GM21576 (cell line): ENCODE results near the gene CPT1C.
"Not testable (repeated sequence)": the region's sequence is repeated elsewhere in the genome, so short reads cannot be mapped to it uniquely, and the experiment has no call there.

ENCODE experiments used
- ATAC-seq: cut with Tn5 transposase; IDR thresholded peaks from one replicate; pipeline ENCODE4 v1.9.1; 2021; ENCODE audit warnings: mild to moderate bottlenecking, moderate library complexity; ENCODE audit not compliant: unreplicated experiment

The CPT1C gene

GRCh38 chr19:49700563-49700962 is 9.6 kb downstream of the CPT1C start:
- no peak for ATAC-seq

GRCh38 chr19:49701271-49701786 is 10.4 kb downstream of the CPT1C start:
- ATAC-seq: no peak

DNA sequence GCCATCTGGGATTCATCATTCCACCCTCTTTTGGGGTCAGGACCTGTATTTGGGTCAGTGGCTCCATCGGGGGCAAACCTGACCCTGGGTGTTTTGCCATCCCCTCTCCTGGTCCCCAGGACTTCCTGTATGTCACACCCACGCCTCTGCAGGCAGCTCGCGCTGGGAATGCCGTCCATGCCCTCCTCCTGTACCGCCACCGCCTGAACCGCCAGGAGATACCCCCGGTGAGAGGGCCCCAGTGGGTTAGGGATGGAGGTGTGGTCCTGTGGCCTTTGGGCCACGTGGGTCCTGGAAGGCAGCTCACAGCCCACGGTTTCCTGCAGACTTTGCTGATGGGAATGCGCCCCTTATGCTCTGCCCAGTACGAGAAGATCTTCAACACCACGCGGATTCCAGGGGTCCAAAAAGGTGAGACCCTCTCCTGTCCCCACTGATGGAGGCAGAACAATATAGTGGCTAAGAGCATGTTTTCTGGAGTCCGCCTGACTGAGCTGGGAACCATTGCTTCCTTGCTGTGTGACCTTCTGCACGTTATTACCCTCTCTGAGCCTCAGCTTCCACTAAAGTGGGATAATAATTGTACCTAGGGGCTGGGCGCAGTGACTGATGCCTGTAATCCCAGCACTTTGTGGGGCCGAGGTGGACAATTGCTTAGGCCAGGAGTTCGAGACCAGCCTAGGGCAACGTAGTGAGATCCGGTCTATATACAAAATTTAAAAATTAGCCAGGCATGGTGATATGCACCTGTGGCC is 14.1 kb downstream of the CPT1C start:
- ATAC-seq: no peak

DNA sequence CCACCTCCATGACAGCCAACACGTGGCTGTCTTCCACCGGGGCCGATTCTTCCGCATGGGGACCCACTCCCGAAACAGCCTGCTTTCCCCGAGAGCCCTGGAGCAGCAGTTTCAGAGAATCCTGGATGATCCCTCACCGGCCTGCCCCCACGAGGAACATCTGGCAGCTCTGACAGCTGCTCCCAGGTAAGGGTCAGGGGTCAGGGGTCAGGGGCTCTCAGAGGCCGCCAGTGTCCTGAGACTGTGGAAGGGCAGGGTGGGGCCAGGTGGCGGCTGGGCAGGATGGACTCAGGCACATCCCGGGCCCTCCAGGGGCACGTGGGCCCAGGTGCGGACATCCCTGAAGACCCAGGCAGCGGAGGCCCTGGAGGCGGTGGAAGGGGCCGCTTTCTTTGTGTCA is 15.0 kb downstream of the CPT1C start:
- no peak for ATAC-seq

- ATAC-seq: no peak
These were observed 19.5 kb downstream of the CPT1C start for GRCh38 chr19:49710372-49710951.

DNA sequence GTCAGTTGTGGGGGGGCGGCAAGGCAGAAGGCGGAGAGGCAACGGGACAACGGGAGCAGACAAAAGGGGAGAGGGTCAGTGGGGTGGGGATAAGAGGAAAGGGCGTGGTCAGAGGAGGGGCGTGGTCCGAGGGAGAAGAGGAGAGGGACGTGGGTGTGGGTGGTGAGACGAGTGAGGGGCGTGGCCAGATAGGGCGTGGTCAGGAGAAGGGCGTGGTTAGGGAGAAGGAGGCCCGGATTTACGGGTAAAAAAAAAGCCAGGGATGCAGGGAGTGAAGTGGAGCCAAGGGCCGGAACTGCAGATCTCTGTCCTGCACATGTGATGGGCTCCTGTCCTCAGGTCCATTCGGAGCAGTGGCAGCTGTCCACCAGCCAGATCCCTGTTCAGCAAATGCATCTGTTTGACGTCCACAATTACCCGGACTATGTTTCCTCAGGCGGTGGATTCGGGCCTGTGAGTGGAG is 21.5 kb downstream of the CPT1C start:
- ATAC-seq: no peak

- no peak for ATAC-seq
These were observed 22.4 kb downstream of the CPT1C start for GRCh38 chr19:49713236-49713845.

DNA sequence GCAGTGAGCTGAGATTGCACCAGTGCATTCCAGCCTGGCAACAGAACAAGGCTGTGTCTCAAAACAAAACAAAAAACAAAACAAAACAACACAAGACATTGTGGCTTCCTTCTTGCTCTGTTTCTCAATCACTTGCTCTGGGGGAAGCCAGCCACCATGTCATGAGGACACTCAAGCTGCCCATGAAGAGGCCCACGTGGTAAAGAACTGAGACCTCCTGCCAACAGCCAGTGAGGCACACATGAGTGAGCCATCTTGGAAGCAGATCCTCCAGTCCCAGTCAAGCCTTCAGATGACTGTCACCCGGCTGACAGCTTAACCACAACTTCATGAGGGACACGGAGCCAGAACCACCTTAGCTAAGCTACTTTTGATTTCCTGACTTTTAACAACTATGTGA is 25.2 kb downstream of the CPT1C start:
- ATAC-seq: no peak

GRCh38 chr19:49718511-49718910 is 27.6 kb downstream of the CPT1C start:
- ATAC-seq: no peak

DNA sequence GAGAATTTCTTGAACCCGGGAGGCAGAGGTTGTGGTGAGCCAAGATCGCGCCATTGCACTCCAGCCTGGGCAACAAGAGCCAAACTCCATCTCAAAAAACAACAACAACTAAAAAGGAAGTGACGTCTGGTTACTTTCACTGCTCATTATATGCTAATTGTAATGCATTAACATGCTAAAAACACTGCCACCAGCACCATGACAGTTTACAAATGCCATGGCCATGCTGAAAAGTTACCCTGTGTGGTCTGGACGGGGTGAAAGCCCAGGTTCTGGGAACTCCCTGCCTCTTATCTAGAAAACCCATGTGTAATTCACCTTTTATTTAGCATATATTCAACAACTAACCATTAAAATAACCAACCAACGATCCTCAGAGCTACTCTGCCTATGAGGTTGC is 28.1 kb downstream of the CPT1C start:
- ATAC-seq: no peak

GRCh38 chr19:49719420-49719819 is 28.5 kb downstream of the CPT1C start:
- ATAC-seq: not testable (repeated sequence)

DNA sequence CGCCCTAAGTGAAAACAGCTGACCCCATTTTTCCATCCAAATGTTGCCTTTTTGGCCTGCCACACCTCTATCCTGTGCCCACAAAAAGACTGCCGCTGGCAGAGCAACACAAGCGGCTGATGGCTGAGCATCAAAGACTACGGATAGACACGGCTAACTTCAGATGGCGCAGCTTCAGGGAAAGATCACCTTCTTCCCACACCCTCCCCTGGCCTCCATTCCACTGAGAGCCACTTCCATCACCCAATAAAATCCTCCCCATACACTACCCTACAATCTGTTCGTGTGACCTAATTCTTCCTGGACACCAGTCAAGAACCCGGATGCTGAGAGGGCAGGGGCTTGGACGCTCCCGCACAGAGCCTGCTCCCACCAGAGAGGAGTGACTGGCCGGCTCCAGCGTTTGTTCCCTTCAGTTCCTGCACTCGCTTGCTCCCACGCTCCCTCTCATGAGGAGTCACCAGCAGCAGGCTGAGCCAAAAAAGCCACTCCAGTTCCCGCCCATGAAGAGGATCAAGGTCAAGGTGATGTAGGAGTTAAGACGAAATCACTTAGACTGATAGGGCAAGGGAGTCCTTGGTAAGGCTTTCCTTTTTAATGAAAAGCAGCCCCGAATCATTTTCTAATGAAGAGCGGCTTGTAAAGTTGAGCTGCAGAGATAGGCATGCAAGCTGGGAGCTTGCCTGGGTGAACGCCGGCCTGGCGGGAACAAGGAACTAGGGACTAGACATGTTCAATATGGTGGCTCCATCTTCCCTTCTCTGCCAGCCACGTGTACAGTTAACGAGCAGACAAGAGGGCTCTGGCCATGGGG is 36.5 kb downstream of the CPT1C start:
- no peak for ATAC-seq

DNA sequence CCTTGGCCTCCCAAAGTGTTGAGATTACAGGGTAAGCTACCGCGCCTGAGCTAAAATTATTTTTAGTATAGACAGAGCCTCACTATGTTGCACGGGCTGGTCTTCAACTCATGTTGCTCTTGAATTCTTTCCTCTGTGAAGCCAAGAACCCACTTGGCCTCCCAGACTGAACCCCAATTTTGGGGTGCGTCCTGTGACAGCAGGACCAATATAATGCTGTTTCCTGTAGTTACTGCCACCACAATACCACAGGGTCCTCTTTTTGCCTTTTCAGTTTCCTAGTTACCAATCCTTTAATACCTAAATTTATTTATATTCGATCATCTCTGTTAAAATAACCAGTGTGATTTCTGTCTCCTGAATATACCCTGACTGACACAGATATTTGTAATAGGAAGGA is 39.2 kb downstream of the CPT1C start:
- ATAC-seq: no peak

DNA sequence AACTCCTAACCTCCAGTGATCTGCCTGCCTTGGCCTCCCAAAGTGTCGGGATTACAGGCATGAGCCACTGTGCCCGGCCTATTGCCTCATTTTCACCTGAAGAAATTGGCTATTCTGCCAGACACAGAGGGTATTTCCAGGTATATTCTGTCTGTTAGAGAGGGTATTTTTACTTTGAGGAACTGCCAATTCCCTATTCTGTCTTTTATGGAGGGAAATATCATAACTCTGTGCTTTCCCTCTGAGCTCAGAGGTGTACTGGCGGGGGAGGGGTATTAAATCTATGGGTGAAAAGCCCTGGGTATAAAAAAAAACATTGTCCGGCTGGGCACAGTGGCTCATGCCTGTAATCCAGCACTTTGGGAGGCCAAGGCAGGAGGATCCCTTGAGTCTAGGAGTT is 47.4 kb downstream of the CPT1C start:
- no peak for ATAC-seq

DNA sequence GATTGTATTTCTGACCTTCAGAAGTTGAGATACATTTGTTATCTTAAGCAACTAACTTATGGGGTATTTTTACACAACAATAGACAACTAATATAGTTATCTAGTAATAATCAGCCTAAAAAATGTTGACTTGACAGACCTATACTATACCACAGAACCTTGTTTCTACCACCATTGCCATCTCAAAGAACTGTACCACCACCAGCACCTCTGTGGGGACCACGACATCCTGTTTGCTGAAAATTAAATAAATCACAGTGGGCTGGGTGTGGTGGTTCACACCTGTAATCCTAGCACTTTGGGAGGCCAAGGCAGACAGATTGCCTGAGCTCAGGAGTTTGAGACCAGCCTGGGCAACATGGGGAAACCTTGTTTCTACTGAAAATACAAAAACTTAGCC is 48.2 kb downstream of the CPT1C start:
- no peak for ATAC-seq

DNA sequence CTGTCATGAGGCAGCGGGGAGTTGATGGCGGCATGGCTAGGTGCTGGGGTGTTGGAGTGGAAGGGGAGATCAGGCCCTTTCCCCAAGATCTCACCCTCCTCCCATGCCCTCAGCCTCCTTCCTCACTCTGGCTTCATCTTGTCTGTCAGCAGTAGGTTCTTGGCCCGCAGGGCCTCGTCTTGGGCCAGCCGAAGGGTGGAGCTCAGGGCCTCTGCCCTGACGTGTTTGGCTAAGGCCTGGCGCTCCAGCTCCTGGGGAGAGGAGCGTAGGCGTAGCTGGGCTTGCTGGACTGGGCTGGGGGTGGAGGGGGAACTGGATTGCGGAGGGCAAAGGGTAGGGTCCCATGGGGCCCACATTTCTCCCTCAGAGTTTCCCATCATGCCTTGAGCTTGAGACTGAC is 49.0 kb downstream of the CPT1C start:
- no peak for ATAC-seq

DNA sequence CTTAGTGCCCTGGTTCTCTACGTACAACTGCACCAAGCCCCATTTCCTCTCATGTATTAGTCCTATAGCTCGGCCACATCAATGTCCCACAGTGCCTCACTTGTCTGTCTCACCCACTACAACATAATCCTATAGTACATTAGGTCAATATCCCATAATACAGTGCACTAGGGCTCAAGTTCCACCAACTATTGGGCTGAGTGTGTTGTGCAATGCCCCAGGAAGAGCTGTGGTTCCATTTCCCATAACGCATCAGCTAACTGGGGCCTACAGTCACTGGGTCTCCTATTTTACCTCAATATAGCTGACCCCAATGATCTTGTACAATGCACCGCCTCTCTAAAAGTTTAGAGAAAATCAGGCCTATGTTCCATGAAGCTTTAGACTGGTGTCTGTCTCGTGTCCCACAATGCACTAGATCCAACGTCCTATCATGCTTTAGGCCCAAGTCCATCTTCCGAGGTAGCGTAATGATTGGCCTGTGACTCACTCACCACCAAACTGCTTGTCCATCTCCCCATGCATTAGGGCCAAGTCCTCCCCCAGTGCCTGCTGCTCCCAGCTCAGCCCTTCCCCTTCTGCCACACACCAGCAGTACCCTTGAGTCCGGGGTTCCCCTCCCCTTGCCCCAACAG is 50.4 kb downstream of the CPT1C start:
- no peak for ATAC-seq

GRCh38 chr19:49744946-49745381 is 54.0 kb downstream of the CPT1C start:
- ATAC-seq: no peak

DNA sequence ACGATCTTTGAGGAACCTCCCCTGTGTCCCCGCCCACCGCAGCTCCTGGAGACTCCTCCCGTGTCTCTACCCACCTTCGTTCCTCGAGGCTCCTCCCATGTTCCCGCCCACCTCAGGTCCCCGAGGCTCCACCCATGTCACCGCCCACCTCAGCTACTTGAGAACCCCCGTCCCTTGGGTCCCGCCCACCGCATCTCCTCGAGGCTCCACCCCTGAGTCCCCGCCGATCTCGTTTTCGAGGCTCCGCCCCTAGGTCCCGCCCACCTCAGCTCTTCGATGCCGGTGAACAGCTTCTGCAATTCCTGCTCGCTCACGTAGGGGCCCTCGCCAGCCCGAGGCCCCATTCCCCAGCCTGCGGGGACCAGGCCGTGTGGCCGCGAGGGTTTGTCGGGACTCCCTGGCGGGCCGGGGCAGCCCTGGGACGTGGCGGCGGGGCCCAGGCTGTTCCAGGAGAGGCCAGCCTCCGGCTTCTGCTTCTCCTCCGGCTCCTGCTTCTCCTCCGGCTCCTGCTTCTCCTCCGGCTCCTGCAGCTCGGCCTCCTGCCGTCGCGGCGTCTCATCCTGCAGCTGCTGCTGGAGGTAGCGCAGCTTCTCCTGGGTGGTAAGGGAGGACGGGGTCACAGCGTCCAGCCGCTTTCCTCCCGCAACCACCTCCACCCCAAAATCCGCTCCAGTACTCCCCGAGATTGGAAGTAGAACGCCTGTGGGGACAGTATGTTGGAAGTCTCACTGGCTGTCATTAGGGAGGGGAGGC is 55.5 kb downstream of the CPT1C start:
- no peak for ATAC-seq
